GM12878 (cell line): ENCODE measurements around the gene DAAM1. TPM values are rescaled to one million over a fixed set of nuclear protein-coding genes. Genes with fewer than 3 reads are reported as not detected.

Experiments
- ATAC-seq: fragments of 200-7000 bp; cut with Tn5 transposase; 3 replicates; pipeline ENCODE4 v1.9.1; 2020; ENCODE audit warnings: mild to moderate bottlenecking, moderate library complexity
- BruUV-seq: library from RNA; stranded (reverse); fragments of 400-500 nt; replicated peaks from 2 replicates; lab custom pipeline; 2021; lab: Mats Ljungman, UMichigan
- CTCF ChIA-PET: fragments of 300-600 bp; sonication (Branson Sonifier 250); formaldehyde crosslinking; extraction: SDS; loops from one replicate; lab custom pipeline; 2021; ENCODE audit warnings: inconsistent platforms; lab: Yijun Ruan, JAX
- POLR2A ChIA-PET: fragments of 350-600 bp; formaldehyde crosslinking; extraction: SDS; loops from one replicate; lab custom pipeline; 2021; ENCODE audit warnings: inconsistent platforms; lab: Charles Lee
- RAD21 ChIA-PET: fragments of 300-600 bp; sonication (Branson Sonifier 250); formaldehyde crosslinking; loops from one replicate; lab custom pipeline; 2023; ENCODE audit warnings: antibody characterized with exemption; ENCODE audit not compliant: unreplicated experiment; lab: Charles Lee
- SMC1A ChIA-PET: fragments of 300-600 bp; sonication (Branson Sonifier 250); formaldehyde crosslinking; loops from one replicate; lab custom pipeline; 2023; ENCODE audit not compliant: unreplicated experiment, uncharacterized antibody; lab: Charles Lee
- DNase-seq: peaks from one replicate; pipeline ENCODE4 v3.0.0-alpha.2; 2011; ENCODE audit warnings: low read depth, low spot score
- FAIRE-seq: peaks from 3 replicates; lab custom pipeline; 2011; peaks lifted over from hg19 to GRCh38; lab: Jason Lieb, UNC
- H2AFZ ChIP-seq: 2 replicates; pipeline ENCODE4 v1.6.0; 2011; ENCODE audit warnings: low read depth, low read length, control low read depth; ENCODE audit not compliant: control insufficient read depth
- H3K27ac ChIP-seq: 2 replicates; pipeline ENCODE4 v1.5.1; 2011; ENCODE audit warnings: control low read depth; ENCODE audit not compliant: control insufficient read depth, insufficient read depth
- H3K27me3 ChIP-seq, 2 experiments: replicated peaks in 1 of 2; 2 replicates each; pipeline versions ENCODE4 v1.6.0 to v1.6.1; 2011; ENCODE audit warnings: low read length in 1 of 2; ENCODE audit not compliant: control insufficient read depth in 2 of 2, insufficient read depth in 2 of 2
- H3K36me3 ChIP-seq, 2 experiments: 2 replicates each; pipeline ENCODE4 v1.5.1; 2011; ENCODE audit warnings: low read length in 1 of 2; ENCODE audit not compliant: control insufficient read depth in 2 of 2, insufficient read depth in 2 of 2
- H3K4me1 ChIP-seq: 2 replicates; pipeline ENCODE4 v1.6.1; 2011; ENCODE audit warnings: mild to moderate bottlenecking, low read length, moderate library complexity, mixed read lengths; ENCODE audit not compliant: control insufficient read depth, insufficient read depth
- H3K4me2 ChIP-seq: 2 replicates; pipeline ENCODE4 v1.6.0; 2011; ENCODE audit warnings: control low read depth; ENCODE audit not compliant: control insufficient read depth, insufficient read depth
- H3K4me3 ChIP-seq: fragments of 200-600 bp; sonication (generic); 2 replicates; pipeline ENCODE4 v1.5.1; 2016
- H3K79me2 ChIP-seq: 2 replicates; pipeline ENCODE4 v1.6.0; 2011; ENCODE audit warnings: low read length; ENCODE audit not compliant: control insufficient read depth, insufficient read depth
- H3K9ac ChIP-seq: 2 replicates; pipeline ENCODE4 v1.8.0; 2011; ENCODE audit warnings: low read length, control low read depth, mixed read lengths; ENCODE audit not compliant: control insufficient read depth, insufficient read depth
- H3K9me3 ChIP-seq: replicated peaks from 3 replicates; pipeline ENCODE4 v1.5.1; 2011; ENCODE audit warnings: mild to moderate bottlenecking, low read length; ENCODE audit not compliant: control insufficient read depth, insufficient read depth
- H4K20me1 ChIP-seq: 2 replicates; pipeline ENCODE4 v1.6.0; 2011; ENCODE audit not compliant: control insufficient read depth, insufficient read depth
- BHLHE40 ChIP-seq, 2 experiments: fragments of 450-650 bp in 1 of 2; IDR thresholded peaks; 2 replicates each; pipeline ENCODE4 v1.6.1; 2011 to 2017; ENCODE audit warnings: low read depth in 2 of 2, borderline replicate concordance in 1 of 2, improper control_type of control experiment in 1 of 2, low read length in 1 of 2, mild to moderate bottlenecking in 1 of 2
- CEBPB ChIP-seq, 2 experiments: fragments of 150-350 bp in 1 of 2; IDR thresholded peaks; 2 replicates each; pipeline ENCODE4 v1.6.1; 2012 to 2014; ENCODE audit warnings: low read depth in 2 of 2, low read length in 2 of 2, borderline replicate concordance in 1 of 2, inconsistent platforms in 1 of 2
- CREM ChIP-seq: IDR thresholded peaks from 2 replicates; pipeline ENCODE4 v1.6.1; 2014; ENCODE audit warnings: antibody characterized with exemption, low read depth
- DPF2 ChIP-seq: fragments of 450-650 bp; IDR thresholded peaks from 2 replicates; pipeline ENCODE4 v1.6.1; 2017; ENCODE audit warnings: mild to moderate bottlenecking
- HDAC6 ChIP-seq: fragments of 200-600 bp; sonication (generic); IDR thresholded peaks from one replicate; pipeline ENCODE4 v1.8.0; 2017; ENCODE audit warnings: antibody characterized with exemption; ENCODE audit not compliant: unreplicated experiment
- LARP7 ChIP-seq: fragments of 450-650 bp; IDR thresholded peaks from 2 replicates; pipeline ENCODE4 v1.6.1; 2017; ENCODE audit warnings: mild to moderate bottlenecking
- MTA3 ChIP-seq: IDR thresholded peaks from 2 replicates; pipeline ENCODE4 v1.6.1; 2012; ENCODE audit warnings: low read length, inconsistent platforms, borderline replicate concordance
- POLR2AphosphoS2 ChIP-seq: IDR thresholded peaks from 2 replicates; pipeline ENCODE4 v1.6.1; 2011; ENCODE audit warnings: low read depth, mild to moderate bottlenecking, low read length, improper control_type of control experiment, moderate library complexity
- POU2F2 ChIP-seq: IDR thresholded peaks from 3 replicates; pipeline ENCODE4 v1.6.1; 2011; ENCODE audit warnings: low read depth, mild to moderate bottlenecking, low read length, borderline replicate concordance
- SMAD5 ChIP-seq: IDR thresholded peaks from 2 replicates; pipeline ENCODE4 v1.6.1; 2016; ENCODE audit warnings: antibody characterized with exemption, low read depth
- SMC3 ChIP-seq: IDR thresholded peaks from 2 replicates; pipeline ENCODE4 v1.6.1; 2011; ENCODE audit warnings: low read length, improper control_type of control experiment, borderline replicate concordance
- SP1 ChIP-seq: IDR thresholded peaks from one replicate; pipeline ENCODE4 v1.6.1; 2011; ENCODE audit warnings: low read depth, low read length
- STAT1 ChIP-seq: fragments of 450-650 bp; conservative IDR thresholded peaks from 2 replicates; pipeline ENCODE4 v1.6.1; 2014; ENCODE audit warnings: antibody characterized with exemption, mild to moderate bottlenecking
- TARDBP ChIP-seq: IDR thresholded peaks from 2 replicates; pipeline ENCODE4 v1.6.1; 2016; ENCODE audit warnings: borderline replicate concordance
- USF2 ChIP-seq: IDR thresholded peaks from 2 replicates; pipeline ENCODE4 v1.6.1; 2011; ENCODE audit warnings: low read depth, low read length, improper control_type of control experiment, borderline replicate concordance
- YBX1 ChIP-seq: fragments of 450-650 bp; IDR thresholded peaks from 2 replicates; pipeline ENCODE4 v1.6.1; 2016; ENCODE audit warnings: antibody characterized with exemption
- ZBTB4 ChIP-seq: fragments of 450-650 bp; formaldehyde crosslinking; IDR thresholded peaks from 2 replicates; pipeline ENCODE4 v1.4.0; 2022; ENCODE audit warnings: mild to moderate bottlenecking, moderate library complexity
- WGBS: methylation state at CpG from one replicate; pipeline ENCODE4 v1.1.6; 2016; ENCODE audit warnings: low lambda C conversion rate; ENCODE audit not compliant: insufficient replicate concordance, insufficient coverage; ENCODE audit errors: missing lambda C conversion rate; 5-methylcytosine and 5-hydroxymethylcytosine counted together
- in situ Hi-C: fragments of 300-500 bp; cut with MboI; formaldehyde crosslinking; loops from 9 replicates; pipeline ENCODE4 v1.14.3; 2018; ENCODE audit warnings: mixed read lengths
- intact Hi-C: fragments of 100-400 bp; cut with micrococcal nuclease; formaldehyde crosslinking; loops from one replicate; pipeline ENCODE4 v1.14.2; 2022; ENCODE audit not compliant: unreplicated experiment
- polyA plus RNA-seq, 11 experiments: library from polyadenylated mRNA; depleted of rRNA in 4 of 11; unstranded in 6 of 11; stranded (reverse) in 5 of 11; fragments of >200 nt; fragmentation: Nextera tagmentation in 4 of 11; fragmentation: Illumina TruSeq in 1 of 11; extraction: Ambion mirVana in 4 of 11; extraction: Trizol in 1 of 11; gene quantifications; 1 replicate in 1 of 11; 2 replicates in 10 of 11; pipeline versions ENCODE4 v1.2.1 to v1.2.3, GENCODE V29; 2011 to 2016; ENCODE audit warnings: inconsistent platforms in 2 of 11, missing spikeins in 2 of 11, low read depth in 1 of 11
- total RNA-seq, 4 experiments: library from RNA; depleted of rRNA in 3 of 4; stranded (reverse); fragments of >200 nt in 3 of 4; fragmentation: Illumina TruSeq in 1 of 4; extraction: Trizol in 1 of 4; gene quantifications; 2 replicates each; pipeline versions ENCODE4 v1.2.1 to v1.2.3, GENCODE V29; 2013 to 2021
- TF ChIP-seq, protein P1 (sequence below): fragments of 450-650 bp; IDR thresholded peaks from 2 replicates; pipeline ENCODE4 v1.6.1; 2017; ENCODE audit warnings: mild to moderate bottlenecking

The DAAM1 gene
- total and polyA plus RNA-seq, 10 of the 15 experiments (the other 5 are each of a cell fraction or from before 2014, with no cell fraction given) = 13.8 to 32.4 (median 24.2) TPM

DNA sequence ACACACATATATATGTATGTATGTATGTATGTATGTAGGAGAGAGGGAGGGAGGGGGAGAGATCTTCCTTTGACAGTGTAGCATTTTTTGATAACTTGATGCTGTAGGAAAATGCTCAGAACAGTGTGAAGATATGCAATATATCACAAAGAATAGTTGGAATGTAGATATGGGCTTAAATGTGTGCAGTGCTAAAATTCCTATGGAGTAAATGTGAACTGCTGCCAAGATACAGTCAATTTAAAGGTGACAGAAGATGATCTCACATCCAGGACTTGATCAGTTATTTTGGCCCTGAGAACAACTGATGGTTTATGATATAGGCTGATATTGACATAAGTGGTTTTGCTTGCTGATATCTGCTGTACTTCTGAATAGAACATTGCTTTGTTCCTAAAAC is 84.2 kb downstream of the DAAM1 start (continued):
- TF ChIP-seq SMC3 = no peak
- no peak for TF ChIP-seq SP1
- TF ChIP-seq CREM = no peak
- no peak for TF ChIP-seq HDAC6

- SMC1A ChIA-PET = interaction anchor here (0.8 to 5.2 kb wide), 15 partner anchors 9 to 170 kb away, joined by 3 to 81 read pairs (median 4); partner anchors contain the start of gene DAAM1
- intact Hi-C loops (loop anchor here (2.0 kb wide), 3 partner anchors 21 to 85 kb away; partner anchors contain the start of gene DAAM1), in situ Hi-C loops (no loop called here)
- TF ChIP-seq TARDBP (no peak), POLR2AphosphoS2 (no peak), SMAD5 (no peak), DPF2 (no peak), MTA3 (no peak), STAT1 (no peak), HDAC6 (no peak), BHLHE40 (IDR thresholded peaks at IDR 0.05; ENCODE audit: borderline replicate concordance in 1 of 2, low read depth in 2 of 2, low read length in 1 of 2) (no peak), POU2F2 (no peak), YBX1 (no peak), USF2 (no peak), CEBPB (IDR thresholded peaks at IDR 0.05; ENCODE audit: borderline replicate concordance in 1 of 2, low read depth in 2 of 2, low read length in 2 of 2) (no peak), LARP7 (no peak), ZBTB4 (CRISPR knock-in tag) (no peak)
- TF ChIP-seq, protein P1, sequence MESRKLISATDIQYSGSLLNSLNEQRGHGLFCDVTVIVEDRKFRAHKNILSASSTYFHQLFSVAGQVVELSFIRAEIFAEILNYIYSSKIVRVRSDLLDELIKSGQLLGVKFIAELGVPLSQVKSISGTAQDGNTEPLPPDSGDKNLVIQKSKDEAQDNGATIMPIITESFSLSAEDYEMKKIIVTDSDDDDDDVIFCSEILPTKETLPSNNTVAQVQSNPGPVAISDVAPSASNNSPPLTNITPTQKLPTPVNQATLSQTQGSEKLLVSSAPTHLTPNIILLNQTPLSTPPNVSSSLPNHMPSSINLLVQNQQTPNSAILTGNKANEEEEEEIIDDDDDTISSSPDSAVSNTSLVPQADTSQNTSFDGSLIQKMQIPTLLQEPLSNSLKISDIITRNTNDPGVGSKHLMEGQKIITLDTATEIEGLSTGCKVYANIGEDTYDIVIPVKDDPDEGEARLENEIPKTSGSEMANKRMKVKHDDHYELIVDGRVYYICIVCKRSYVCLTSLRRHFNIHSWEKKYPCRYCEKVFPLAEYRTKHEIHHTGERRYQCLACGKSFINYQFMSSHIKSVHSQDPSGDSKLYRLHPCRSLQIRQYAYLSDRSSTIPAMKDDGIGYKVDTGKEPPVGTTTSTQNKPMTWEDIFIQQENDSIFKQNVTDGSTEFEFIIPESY = no peak
- peaks cover 21% of the 10 kb centered on the region for H3K4me1 ChIP-seq
- no TSS peak for BruUV-seq
- FAIRE-seq (no peak), DNase-seq (no peak), ATAC-seq (no peak)
- H4K20me1 ChIP-seq = no peaks in the 10 kb centered on the region
- H3K27me3 ChIP-seq = no peaks in the 10 kb centered on the region
- H3K79me2 ChIP-seq = no peaks in the 10 kb centered on the region
- no peak overlapping the region for H3K9ac ChIP-seq
- WGBS = 97% methylated on average over 4 of the region's 4 CpGs
- H3K36me3 ChIP-seq = no peaks in the 10 kb centered on the region; a peak in 1 of 4 replicates
- no peak overlapping the region for H2AFZ ChIP-seq
- H3K27ac ChIP-seq = no peak overlapping the region
- H3K4me2 ChIP-seq = no peak overlapping the region
- CTCF ChIA-PET = interaction anchor here (1.0 to 4.9 kb wide), 4 partner anchors 19 to 148 kb away, joined by 3 to 25 read pairs (median 6); no protein-coding TSS in a partner anchor
- RAD21 ChIA-PET = interaction anchor here (2.9 to 4.2 kb wide), 5 partner anchors 21 to 86 kb away, joined by 18 to 38 read pairs (median 20); partner anchors contain the start of gene DAAM1
- POLR2A ChIA-PET = interaction anchor here (0.9 to 1.4 kb wide), 3 partner anchors 34 to 83 kb away, joined by 3 to 4 read pairs (median 4); no protein-coding TSS in a partner anchor
- no peaks in the 10 kb centered on the region for H3K9me3 ChIP-seq
- no peak overlapping the region for H3K4me3 ChIP-seq
These were observed 85.3 kb downstream of the DAAM1 start for GRCh38 chr14:59273737-59274136.
